HG02642 (cell line): ENCODE measurements around the gene DOCK9.
"Not testable (repeated sequence)": the region's sequence is repeated elsewhere in the genome, so short reads cannot be mapped to it uniquely, and the experiment has no call there.

Experiments used
- ATAC-seq: cut with Tn5 transposase; IDR thresholded peaks from one replicate; pipeline ENCODE4 v1.9.1; 2021; ENCODE audit warnings: mild to moderate bottlenecking; ENCODE audit not compliant: unreplicated experiment, poor library complexity

DOCK9 gene

DNA sequence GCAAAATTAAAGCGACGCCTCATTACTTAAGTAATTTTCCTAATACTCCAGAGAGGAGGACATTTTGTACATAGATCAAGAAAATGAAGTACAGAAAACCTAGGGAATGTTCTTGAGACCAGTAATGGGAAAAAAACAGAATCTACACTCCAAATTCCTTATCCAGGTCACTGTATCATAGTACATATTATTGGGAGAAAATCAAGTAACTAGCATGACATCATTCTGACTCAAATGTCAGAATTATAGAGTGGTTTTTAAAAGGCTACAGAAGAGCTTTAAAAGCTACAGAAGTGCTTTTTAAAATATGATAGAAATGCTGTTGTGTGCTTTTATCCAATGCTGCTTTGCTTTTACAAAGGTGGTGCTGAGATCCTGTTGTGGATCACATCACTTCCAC, 139.1 kb downstream of the DOCK9 start:
- ATAC-seq, result no peak

DNA sequence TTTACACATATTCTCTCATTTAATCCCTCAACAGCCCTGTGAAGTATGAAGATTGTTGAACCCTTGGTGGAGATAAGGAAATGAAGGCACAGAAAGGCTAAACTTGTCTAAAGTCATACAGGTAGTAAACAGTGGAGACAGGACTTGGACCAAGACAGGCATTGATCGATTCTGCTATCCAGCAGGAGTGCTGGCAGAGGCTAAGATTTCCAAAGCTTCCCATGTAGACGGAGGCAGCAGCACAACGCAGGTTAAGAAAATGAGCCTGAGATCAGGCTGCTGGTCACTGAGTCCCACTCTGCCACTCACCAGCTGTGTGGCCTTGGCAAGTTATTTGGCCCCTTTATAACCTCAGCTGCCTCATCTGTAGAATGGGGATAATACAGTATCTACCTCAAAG, 140.0 kb downstream of the DOCK9 start:
- ATAC-seq, result no peak

DNA sequence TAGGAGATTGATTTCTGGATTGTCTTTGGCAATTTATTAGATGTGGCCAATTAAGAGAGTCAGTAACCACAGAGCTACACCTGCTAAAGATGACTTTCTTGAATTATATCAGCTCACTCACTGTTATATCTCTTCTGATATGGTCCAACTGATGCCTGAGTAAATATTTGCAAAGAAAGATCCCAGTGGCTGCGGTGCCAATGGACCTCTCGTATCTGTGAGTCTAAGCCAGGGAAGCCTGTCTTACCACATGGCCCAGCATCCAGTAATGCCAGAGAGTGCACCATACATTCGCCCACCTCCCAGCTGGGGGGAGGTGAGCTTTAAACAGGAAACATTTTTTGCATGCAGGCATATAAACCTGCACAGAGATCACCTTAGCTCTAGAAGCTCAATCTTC, 142.7 kb downstream of the DOCK9 start:
- no peak for ATAC-seq

DNA sequence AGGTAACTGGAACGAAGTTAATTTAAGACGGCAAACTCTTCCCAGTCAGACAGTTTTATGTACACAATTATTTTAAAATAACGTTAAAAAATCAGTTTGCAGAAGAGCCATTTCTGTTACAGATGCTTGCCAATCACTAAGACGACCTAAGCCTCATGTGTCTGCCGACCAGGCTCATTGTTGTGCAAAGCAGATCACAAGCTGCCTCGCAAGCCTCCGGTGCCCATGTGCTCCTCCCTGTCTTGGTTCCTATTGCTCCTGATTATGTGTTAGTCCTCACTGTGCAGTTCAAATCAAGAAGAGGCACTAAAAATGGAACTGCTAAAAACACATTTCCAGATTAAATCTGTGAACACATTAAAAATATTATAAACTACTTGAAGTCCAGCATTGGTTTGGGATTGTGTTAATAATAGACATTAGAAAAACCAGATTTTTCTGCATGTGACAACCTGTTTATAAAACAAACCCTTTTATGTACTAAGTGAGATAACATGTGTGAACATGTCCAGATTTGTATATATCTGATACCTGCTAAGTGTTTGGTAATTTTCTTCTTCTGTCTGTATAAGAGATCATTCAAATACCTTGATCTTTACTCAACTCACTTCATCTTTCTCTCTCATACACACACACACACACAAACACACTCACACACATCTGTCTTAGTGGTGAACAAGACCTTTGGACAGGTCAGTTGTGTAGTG, 143.5 kb downstream of the DOCK9 start:
- ATAC-seq, result no peak

DNA sequence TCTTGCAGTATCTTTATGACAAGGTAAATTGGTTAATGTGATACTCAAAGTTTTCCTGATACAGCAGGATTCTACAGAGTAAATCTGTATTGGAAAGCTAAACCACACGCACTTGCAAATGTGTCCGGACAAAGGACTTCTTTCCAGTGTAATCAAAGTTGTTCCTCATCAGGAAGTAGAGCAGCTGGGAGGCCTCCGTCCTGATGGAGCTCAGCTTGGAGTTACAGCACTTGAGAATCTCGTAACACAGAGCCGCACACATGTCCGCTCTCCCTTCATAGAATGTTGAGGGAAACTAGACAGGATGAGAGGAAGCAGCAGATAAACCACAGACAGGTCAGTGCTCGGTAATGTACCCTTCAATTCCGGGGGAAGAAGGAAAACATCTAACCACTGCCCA, 146.6 kb downstream of the DOCK9 start:
- no peak for ATAC-seq

DNA sequence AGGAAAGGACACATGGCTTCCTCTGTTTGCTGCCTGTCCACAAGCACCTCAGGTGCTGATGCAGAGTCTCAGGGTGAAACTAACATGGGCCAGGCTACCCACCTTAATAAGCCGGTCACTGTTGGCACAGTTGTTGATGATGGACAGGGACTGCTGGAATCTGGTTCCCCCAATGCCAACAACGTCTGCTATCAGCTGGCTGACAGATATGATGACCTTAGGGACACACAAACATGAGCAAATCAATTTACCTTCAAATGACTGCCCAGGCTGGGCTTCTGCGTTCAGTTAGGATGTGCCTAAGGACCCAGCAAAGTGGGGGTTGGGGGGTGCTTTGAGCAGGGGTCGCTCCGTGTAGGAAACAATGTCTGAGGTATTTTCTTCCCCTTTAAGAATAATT, 148.3 kb downstream of the DOCK9 start:
- no peak for ATAC-seq

DNA sequence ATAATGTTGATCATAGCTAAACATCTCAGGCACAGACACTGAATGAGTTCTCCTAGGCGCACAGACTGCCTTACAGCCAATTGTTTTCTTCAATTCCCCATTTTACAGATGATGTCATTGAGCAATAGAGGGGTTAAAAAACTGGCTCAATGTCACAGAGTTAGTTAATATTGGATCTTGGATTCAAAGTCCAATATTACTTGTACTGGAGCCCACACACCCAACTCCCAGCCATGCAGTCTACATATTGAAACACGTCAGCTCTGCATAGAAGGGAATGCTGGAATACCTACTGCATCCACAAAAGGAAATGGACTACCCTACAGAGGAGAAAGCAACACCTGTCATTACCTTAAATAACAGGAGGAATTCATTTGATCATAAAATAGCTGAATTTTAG, 149.2 kb downstream of the DOCK9 start:
- ATAC-seq, result no peak

DNA sequence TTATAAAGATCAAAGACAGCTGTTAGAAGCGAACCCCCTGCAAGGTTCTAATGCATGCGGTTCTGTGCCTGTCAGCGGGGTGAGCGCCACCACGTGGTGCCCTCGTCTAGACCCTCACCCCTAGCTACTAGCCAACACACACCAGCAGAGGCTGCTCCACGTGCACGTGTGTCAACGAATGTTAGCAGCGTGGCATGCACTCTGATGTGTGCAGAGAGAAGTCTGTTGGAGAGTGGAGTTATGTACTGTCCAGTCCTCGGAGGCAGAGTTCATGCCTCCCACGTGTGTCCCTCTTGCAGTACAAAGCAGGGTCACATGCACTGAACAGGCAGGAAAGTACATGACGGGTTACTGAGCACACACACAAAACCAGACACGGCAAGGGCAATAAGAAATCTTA, 150.4 kb downstream of the DOCK9 start:
- no peak for ATAC-seq

DNA sequence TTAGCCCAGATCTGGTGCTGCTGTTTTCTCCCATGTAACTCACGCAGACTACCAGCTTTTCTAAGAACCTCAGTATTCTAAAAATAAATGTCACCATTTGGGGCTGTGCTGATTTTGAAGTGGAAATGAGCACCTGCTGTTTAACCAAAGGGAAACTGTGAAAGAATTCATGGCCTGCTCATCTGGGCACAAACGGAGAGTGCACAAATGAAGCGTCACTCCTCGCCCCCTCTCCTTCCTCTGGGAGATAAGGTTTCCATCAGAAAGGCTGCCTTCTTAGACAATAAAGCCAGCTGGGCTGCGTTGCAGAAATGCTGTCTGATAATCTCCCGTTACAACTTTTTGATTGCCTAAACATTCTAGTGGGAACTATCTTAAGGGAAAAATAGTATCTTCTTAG, 151.7 kb downstream of the DOCK9 start:
- ATAC-seq, result no peak

DNA sequence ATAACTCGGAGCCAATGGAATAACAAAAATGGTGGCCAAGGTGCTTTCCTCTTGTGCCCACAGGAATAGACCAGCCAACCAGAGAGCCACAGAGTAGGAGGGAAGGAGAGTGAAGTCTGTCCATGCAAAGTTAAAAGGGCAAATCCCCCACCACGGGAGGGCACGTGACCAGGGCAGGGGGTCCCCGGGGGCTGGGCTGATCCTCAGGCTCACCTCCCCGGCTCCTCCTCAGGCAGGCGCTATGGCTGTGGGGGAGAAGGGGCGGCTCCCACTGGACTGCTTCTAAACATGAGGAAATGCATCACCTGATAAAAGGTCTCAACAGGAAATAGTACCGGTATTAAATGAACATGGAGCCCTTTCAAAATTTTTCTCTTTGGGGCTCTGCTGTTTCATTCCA, 152.2 kb downstream of the DOCK9 start:
- ATAC-seq, result no peak

DNA sequence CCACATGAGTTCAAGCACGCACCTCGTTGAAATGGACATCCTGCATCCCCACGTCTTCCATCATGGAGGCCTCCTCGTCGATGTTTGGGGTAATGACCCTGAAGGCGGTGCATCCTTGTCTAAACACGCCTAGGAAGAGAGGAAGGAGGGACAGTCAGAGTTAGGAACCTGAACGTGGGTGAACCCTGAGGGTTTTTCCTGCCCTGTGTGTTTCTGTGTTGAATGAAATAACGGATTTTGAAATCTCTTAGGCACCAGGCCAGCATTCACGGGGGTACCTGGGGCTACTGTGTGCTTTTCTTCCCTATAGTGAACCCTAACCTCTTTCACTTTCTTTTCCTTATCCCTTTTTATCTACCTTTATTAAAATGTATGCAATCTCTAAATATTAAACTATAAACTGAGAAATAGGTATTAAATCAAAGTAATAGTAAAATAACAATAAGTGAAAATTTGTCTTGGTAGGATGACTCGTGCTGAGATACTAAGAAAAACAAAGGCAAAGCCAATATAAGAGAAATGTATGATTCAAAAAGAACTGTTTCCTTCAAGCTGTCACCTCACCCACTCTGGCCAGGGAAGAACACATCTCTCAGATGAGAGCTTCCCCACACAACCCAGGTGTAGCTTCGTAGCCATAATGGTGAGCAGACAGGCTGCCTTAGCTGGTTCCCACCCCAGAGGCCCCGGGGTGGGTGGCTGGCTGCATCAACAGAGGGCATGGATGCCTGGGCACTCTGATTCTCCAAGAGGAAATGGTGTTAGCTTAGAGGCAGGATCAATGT, 153.3 kb downstream of the DOCK9 start:
- no peak for ATAC-seq

DNA sequence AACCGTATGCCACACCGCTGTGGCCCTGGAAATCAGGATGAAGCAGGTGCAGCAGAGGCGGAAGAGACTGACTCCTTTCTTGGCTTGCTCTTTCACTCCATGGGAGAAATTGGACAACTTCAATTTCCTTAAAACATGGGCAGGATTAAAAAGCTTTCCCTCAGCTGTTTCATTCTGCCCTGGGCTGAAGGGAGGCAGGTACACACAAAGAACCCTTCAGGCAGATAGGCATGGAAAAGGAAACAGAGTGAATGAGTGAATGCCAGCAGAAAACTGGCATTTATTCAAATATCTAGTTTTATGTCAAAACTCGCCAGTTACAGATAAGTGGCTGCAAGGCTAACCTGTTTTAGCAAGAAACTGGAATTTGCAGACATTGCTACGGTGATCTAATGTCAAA, 154.4 kb downstream of the DOCK9 start:
- ATAC-seq, result no peak

DNA sequence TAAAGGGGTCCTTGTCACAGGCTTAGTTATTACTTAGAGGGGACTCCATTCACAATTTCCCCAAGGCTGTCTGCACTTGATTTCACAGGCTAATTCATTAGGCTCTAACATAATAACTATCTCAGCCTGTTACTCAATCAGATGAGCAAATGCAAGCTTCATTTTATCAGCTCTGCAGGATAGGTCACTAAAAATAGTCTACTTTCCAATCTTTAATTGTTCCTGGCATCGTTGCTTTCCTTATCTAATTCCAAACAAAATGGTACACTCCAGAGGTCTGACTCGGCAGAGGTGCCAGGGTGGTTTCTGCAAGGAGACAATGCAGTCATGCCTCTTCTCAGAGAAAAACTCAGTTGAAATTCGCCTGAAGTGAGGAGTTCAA, 155.6 kb downstream of the DOCK9 start:
- ATAC-seq, result no peak

DNA sequence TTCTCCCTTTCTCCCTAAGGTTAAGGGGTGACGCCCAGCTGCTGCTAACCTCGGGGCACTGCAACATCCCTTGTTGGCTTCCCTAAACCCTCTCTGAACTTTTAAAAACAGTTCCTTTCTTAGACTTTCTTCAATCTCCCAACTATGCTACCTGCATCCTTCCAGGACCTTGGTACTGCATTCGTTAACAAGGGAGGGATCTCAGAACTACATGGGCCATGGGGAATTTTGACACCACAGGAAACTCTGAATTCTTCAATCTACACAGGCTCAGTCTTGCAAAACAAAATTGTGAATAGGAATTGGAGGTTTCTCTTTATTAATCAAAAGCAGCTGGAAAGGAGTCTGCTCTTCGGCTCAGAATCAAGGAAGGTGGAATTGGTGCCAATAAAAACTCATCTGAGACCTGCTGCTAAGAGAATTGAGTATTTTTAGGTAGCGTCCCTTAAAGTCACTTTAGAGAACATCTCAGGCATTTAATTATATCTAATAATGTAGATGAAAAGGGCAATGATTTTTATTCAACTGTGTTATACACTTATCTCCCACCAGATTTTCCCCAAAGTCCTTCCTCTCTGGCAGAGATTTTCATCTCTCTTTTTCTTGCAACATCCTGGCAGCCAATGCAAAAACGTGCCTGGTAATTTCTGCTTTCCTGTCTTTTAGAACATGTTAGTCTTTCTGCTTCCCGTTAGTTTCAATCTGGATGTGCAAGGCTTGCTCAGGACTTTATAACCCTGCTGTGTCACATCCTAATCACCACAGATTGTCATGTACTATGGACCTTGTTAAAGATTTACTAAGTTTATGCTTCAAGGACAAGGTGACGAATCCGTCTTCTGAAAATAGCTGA, 156.3 kb downstream of the DOCK9 start:
- ATAC-seq, result no peak

DNA sequence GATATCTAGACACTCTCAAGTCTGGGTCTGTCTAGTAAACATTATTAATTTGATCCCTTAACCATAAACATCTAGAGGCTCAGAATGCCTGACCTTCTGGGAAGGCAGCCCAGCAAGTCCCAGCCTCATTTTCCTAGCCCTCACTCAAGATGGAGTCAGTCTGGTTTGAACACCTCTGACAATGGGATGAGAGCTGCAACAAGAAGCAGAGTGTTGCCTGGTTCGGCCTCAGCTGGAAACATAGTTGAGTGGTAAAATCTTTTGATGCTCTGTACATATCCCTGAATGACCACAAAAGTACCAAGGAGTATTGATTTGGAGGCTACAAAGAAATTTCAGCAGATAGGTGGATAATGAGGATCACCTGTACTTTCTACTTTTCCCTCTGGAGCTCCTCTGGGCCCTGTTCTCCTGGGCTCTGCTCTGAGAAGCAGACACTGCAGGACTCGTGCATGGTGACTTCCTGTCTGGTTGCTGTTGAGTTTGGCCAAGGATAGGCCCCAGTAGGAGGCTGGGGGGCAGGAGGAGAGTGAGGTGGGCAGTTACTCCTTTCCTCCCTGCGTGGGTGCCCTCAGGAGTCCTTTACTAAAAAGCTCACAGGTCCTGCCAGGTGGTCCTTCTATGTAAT, 157.0 kb downstream of the DOCK9 start:
- no peak for ATAC-seq

DNA sequence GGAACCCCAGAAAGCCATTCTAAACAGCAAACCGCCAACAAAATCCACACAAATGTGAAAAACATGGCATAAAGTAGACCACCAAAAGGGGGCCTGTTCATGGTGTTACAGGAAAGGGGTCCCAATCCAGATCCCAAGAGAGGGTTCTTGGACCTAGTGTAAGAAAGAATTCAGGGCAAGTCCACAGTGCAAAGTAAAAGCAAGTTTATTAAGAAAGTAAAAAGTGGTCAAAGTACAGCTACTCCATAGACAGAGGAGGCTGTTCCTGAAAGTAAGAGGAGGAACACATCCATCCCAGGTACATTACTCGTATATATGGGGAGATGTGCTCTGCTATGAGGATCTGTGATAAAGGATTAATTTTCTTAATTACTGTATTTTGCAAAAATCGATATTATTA, 157.6 kb downstream of the DOCK9 start:
- no peak for ATAC-seq

DNA sequence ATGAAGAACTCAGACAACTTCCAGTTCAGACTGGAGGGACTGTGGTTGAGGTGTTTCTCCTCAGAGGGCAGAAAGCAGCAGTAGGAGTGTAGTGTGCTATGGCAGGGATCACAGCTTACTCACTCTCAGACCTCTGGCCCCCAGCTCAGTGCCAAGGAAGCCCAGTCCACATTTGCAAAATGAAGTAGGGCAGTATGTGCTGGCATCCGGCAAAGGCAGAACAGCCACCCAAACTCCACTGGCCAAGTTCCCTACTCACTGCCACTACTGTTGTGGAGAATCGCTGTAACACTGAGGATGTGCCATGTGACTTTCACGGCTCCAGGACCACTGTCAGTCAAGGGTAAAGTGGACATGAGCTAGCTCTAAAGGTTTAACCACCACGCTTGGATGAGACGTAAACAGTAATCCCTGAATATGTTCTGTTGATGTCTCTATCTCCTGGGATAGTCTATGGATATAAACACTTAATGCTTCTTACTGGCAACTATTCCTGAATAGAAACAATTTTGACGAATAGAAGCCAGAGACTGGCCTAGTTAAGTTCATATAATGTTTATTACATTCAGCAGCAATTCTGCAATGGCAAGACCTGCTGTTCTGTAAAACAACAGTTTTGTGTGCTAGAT, 158.4 kb downstream of the DOCK9 start:
- ATAC-seq, result no peak

DNA sequence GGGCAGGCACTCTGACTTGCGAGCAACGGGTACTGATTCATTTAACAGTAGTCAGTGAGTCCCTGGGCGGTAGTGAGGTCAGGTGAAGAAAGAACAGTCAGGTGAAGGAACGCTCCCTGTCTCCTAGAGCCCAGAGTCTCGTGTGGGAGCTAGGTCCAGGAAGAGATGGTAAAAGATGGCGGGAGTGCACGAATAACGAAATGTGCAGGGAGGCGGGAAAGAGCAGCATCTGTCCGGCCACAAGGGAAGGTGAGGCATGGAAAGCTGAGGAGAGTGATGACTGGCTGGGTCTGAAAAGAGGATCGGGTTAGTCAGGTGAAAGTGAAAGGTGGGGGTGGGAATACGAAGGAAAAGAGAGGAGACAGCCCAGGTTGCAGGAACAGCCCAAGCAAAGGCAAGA, 161.5 kb downstream of the DOCK9 start:
- no peak for ATAC-seq

DNA sequence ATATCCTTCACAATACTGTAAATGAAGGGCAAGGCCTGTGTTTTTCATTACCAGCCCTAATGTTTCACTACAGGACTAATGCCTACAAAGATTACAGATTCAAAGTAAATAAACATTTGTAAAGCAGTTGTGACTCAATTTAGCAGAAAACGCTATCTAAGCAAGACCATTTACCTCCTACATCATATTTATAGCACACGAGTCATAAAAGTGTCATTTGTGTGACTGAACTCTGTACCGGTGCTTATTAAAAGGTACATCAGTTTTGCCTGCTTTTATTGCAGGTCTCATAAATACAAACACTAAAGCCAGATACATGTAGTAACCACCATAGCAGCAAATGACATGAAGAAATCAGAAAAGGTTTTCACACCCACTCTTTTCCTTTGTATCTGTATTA, 163.9 kb downstream of the DOCK9 start:
- no peak for ATAC-seq

DNA sequence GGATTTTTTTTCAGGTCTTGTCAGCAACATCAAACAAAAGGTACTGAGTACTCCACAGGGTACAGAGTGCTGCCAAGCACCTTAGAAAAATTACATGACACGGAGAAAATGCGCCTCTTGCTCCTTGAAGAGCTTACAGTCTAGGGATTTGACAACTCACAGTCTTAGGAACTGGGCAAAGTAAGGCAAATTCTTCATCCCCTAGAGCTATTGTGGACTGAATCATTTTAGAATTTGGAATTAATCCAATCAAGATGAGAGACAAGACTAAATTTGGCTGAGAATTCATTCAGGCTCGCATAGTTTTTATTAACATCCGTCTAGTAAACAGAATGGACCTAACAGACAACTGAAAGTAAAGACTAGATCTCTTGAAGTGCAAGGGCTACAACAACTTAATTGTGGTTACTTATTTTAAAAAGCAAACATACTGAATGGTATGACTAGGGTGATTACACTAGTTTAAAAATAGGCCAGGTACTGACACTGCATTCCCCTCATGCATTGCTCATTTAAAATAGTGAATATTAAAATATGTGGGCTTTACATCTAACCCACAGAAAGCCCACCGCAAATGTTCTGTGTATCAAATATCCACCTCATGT, 165.6 kb downstream of the DOCK9 start:
- ATAC-seq, result not testable (repeated sequence)
